ENCODE measurements around the gene C10orf120.

- TF ChIP-seq CTCF (conservative IDR thresholded peaks at IDR 0.05 in 1 of 2, IDR thresholded peaks at IDR 0.05 in 1 of 2; ENCODE audit: low read depth in 1 of 2, low read length in 2 of 2) (no peak), EZH2 (IDR thresholded peaks at IDR 0.05; ENCODE audit: low read length, missing control alignments) (no peak)
These were observed 29.5 kb upstream of the C10orf120 start for GRCh38 chr10:122729126-122729525.

Measured in fibroblast of lung (primary cell).